Retinal pigment epithelial cell (primary cell): ENCODE results near the gene ARAP2.

ENCODE experiments used
- DNase-seq: peaks from one replicate; pipeline ENCODE4 v3.0.0-alpha.2; 2010; ENCODE audit warnings: low read depth
- H3K4me3 ChIP-seq: 2 replicates; pipeline ENCODE4 v1.5.1; 2011; ENCODE audit warnings: mild to moderate bottlenecking, low read length, control low read depth, moderate library complexity
- TF ChIP-seq, protein P1 (sequence below): conservative IDR thresholded peaks from 2 replicates; pipeline ENCODE4 v1.5.1; 2011; ENCODE audit warnings: low read depth, low read length, control low read depth, inconsistent platforms

Gene ARAP2

DNA sequence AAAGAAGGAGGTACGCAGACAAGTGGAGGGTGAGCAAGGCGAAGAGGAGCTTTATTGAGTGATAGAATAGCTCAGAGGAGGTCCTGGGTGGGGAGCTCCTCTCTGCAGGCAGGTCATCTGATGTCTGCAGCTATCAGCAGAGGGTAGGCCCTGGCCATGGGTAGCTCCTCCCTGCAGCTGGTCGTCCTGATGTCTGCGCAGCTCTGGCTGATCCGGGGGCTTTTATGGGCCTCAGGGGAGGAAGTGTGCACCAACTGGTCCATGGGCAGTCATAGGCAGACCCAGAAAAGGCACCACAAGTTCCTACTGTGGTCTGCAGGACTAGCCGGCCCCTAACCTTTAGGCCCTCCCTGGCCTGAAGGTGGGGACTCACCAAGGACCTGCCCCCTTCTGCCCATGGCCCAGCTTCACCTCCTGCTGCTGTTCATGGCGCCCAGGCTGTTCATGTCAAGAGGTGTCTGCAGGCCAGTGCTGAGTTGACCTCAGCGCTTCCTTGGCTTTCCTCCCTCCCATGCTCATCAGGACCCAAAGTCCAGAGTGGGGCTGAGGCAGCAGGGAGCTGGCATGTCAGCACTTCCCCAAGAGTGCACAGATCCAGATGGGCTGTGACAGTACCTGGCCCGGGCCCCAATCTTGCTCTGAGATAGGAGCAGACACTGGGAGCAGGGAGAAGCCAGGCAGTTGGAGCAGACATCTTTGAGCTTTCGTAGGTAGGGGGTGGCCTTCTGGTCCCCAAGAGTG is 46.1 kb downstream of the ARAP2 start:
- no peak overlapping the region for H3K4me3 ChIP-seq
- TF ChIP-seq, protein P1, sequence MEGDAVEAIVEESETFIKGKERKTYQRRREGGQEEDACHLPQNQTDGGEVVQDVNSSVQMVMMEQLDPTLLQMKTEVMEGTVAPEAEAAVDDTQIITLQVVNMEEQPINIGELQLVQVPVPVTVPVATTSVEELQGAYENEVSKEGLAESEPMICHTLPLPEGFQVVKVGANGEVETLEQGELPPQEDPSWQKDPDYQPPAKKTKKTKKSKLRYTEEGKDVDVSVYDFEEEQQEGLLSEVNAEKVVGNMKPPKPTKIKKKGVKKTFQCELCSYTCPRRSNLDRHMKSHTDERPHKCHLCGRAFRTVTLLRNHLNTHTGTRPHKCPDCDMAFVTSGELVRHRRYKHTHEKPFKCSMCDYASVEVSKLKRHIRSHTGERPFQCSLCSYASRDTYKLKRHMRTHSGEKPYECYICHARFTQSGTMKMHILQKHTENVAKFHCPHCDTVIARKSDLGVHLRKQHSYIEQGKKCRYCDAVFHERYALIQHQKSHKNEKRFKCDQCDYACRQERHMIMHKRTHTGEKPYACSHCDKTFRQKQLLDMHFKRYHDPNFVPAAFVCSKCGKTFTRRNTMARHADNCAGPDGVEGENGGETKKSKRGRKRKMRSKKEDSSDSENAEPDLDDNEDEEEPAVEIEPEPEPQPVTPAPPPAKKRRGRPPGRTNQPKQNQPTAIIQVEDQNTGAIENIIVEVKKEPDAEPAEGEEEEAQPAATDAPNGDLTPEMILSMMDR: no peak
- no peak for DNase-seq

DNA sequence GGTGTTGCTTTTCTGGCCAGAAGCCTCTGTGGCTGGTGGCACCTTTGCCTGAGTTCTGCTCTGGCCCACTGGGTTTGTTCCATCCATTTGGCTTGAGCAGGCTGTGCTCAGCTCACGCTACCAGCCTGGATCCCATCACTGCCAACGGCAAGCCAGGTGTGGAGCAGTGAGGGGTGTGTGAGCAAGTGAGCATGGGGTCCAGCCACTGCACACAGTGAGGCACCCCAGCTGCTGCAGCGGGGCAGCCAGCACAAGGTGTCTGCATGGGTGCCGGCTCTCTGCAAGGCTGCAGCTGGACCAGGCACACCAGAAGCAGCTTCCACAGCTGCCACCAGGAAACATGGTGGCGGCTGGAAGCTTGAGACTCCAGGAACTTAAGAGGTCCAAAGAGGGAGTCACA is 46.8 kb downstream of the ARAP2 start:
- DNase-seq: no peak
- H3K4me3 ChIP-seq: no peak overlapping the region
- TF ChIP-seq, protein P1: no peak

DNA sequence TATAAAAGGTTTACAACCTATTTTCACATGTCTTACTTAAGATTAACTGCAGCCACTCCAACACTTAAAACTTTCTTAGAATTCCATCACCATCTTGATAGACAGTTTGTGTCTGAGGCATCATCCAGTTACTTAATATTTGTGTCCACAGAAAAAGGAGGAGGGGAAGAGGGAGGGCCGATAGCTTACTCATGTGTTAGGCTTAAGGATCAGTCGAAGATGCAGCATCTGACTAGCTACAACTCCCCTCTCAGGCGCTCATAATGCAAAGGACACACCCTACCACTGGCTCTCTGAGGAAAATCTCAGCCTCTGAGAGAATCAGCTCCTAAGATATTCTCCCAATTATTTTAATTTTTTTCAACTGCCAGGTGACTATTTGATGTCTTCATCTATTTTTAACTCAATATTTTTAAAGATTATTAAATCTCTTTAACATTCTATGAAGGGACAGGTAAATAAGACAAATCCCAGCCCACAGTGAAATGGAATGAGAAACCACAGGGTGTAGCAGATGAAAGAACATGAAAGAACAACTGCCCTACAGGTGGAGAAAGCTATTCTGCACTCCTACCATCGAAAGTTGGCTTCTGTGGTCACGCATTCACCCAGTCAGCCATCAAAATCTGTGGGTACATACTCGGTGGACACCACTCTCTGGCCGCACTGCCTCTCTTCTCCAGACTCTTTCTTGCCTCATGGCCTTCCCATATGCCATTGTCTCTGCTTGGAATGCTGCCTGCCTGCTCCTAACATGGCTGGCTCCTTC is 48.0 kb downstream of the ARAP2 start:
- DNase-seq: no peak
- no peak overlapping the region for H3K4me3 ChIP-seq
- TF ChIP-seq, protein P1: no peak

DNA sequence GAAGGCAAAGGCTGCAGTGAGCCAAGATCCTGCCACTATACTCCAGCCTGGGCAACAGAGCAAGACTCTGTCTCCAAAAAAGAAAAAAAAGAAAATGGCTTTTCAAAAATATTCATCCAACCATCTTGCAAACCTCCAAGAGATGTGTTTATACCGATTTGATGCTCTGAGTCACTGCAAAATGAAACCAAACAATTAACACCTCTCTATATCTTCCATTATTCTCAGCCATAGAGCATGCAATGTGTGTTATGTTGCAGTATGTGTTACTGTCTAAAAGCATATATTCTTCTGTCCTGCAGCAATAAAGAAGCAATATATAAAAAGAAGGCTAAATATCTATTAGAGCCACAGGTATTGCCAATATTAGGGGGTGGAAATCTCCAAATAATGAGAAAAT is 51.4 kb downstream of the ARAP2 start:
- no peak for DNase-seq
- TF ChIP-seq, protein P1: no peak
- H3K4me3 ChIP-seq: no peak overlapping the region

DNA sequence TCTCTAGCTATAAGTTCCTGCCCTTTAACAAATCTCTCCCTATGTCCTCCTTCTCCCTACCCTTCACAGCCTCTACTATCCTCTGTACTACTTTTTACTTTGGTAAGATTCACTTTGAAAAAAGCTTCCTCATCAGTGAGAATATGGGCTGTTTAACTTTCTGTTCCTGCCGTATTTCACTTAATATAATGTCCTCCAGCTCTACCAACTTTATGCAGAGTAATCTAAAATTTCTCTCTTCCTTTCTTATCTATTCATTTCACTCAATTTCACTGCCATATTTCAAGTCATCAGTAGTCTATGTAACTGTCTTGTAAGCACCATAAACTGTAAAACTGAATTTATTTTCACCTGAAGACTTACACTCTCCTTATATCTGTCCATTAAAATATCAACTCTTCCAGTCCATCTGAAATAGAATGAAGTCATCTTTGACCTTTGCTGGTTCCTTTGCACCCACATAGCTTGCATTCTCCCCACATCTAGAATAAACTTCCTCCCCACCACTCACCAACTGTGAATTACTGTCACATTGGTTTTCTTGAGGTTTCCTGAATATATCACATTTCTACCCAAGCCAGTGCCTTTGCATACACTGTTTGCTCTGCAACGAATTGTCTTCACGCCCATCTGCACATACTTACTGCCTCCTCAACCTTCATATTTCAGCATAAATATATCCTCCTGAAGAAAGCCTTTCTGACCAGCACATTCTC is 54.6 kb downstream of the ARAP2 start:
- TF ChIP-seq, protein P1: no peak
- no peak overlapping the region for H3K4me3 ChIP-seq
- no peak for DNase-seq

DNA sequence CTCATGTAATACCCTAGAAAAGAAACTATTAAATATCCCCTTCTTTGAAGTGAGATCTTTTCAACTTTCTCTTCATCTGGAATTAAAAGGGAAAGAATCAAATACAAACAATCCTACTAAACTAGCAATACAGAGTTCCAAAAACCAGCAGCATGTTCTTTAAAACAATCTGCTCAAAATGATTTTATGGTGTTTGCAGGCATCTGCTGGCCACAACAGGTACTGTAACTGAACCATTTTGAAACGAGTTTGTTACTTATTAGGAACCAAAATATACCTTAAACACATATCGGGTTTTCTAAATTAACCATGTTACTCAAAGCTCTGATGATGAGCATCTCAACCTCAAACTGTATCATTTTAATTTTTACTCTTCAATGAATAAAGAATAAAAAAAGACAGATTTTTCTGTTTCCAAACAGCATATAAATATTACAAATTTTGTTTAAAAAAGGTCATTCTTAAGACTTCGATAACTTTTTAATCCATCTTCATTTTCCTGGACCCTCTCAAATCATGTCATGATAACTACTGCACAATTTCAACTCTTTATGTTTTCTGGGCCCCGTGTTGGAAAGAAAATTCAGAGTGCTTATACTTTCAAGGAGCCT is 56.5 kb downstream of the ARAP2 start:
- DNase-seq: no peak
- H3K4me3 ChIP-seq: no peak overlapping the region
- TF ChIP-seq, protein P1: peak; percentile 76
